ENCODE results near the gene SAA4. TPM values are rescaled to one million over a fixed set of nuclear protein-coding genes. Genes with fewer than 3 reads are reported as not detected.
"Not testable (repeated sequence)": the region's sequence is repeated elsewhere in the genome, so short reads cannot be mapped to it uniquely, and the experiment has no call there.

Gene SAA4, protein sequence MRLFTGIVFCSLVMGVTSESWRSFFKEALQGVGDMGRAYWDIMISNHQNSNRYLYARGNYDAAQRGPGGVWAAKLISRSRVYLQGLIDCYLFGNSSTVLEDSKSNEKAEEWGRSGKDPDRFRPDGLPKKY
- polyA plus RNA-seq (ENCODE audit: insufficient read depth in 1 of 5, insufficient read length in 5 of 5, low replicate concordance in 1 of 5): under 1 TPM in 1 of 5 donors, not detected in 4; 0.25 TPM
- long read RNA-seq, donor 1: 0 reads
- long read RNA-seq, donor 2: 0 reads
- long read RNA-seq, donor 3: 0 reads
- long read RNA-seq, donor 4: 0 reads
- long read RNA-seq, donor 5: 0 reads
- long read RNA-seq, donor 6: 0 reads
- long read RNA-seq, donor 7: 0 reads
- long read RNA-seq, donor 8: 0 reads

DNA sequence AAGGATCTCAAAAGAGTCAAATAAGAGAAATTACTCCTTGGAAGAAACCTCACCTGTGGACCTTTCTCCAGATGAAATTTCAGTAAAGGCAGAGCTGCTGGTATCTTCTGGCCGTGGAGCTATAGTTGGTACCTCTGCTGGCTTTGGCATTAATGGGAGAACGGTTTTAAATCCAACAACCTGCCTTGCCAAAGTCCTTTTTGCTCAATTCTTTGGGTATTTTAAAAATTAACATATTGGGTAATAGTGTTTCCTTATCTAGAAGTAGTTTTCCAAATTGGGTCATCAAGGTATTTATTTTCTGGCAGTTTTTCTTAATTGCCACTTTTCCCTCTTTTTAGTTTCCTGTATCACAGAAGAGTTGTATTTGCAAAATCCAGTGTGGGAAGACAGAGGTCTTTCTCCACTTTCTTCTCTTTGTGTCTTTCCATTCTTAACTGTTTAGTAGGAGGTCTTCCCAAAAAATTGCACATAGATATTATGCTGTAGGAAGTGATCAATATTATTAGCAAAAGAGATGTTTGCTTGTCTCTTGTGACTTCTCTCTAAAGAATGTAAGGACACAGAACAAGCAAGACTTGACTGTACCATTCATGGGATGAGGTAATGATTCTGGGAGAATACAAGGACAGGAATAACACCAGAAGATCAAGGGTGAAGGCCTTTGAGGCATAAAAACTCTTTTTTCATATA is at the start of gene SAA4:
Gene SAA4, minus strand, starts transcription at position 139 of the 693 bp plus-strand sequence. CDS start 876 bp downstream, outside the sequence.
- DNase-seq: no peak

DNA sequence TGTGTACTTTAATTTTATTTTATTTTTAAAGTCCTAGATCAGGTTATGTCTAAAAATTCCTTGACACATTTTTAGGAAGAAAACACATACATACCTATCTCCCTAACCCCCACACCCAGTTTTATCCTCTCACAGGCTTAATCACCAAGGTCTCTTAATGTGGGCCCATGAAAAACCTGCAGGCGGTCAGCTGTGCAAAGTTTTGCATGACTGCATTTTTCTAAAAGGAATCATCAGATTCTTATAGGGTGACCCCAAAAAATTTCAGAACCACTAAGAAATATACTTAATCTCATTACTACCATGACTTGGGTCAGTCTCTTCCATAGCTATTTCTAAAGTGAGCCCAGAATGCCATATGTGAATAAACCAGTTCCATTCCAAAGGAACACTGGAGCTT is 49.2 kb upstream of the SAA4 start:
- DNase-seq: no peak

DNA sequence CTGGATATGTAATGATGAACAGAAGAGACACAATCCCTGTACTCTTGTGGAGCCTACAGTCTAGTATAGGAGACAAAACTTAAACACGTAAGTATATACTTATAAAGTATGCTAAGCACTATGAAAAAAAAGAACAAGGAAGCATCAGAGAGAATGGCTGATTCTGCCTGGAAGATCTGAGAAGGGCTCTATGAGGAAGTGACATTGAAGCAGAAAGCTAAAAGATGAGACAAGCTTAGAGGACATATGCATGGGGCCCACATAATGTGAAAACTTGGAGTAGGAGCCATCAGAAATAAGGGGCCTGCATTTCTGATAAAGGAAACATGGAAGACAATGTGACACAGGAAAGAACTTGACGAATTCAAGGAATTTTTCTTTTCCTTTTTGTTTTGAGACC is 46.0 kb upstream of the SAA4 start:
- DNase-seq: no peak

DNA sequence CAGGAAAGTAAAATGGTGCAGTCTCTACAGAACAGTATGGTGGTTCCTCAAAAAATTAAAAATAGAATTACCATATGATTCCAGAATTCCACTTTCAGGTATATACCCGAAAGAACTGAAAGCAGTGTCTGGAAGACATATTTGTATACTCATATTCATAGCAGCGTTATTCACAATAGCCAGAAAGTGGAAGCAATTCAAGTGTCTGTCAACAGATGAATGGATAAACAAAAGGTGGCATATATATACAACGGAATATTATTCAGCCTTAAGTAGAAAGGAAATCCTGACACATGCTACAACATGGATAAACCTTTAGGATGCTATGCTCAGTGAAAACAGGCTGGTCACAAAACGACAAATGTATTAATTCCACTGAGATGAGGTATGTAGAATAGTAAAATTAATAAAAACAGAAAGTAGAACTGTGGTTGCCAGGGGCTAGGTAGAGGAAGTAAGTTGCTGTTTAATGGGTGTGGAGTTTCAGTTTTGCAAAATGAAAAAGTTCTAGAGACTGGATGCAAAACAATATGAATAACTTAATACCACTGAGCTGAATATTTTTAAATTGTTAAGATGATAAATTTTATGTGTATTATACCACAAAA is 43.9 kb upstream of the SAA4 start:
- DNase-seq: no peak

DNA sequence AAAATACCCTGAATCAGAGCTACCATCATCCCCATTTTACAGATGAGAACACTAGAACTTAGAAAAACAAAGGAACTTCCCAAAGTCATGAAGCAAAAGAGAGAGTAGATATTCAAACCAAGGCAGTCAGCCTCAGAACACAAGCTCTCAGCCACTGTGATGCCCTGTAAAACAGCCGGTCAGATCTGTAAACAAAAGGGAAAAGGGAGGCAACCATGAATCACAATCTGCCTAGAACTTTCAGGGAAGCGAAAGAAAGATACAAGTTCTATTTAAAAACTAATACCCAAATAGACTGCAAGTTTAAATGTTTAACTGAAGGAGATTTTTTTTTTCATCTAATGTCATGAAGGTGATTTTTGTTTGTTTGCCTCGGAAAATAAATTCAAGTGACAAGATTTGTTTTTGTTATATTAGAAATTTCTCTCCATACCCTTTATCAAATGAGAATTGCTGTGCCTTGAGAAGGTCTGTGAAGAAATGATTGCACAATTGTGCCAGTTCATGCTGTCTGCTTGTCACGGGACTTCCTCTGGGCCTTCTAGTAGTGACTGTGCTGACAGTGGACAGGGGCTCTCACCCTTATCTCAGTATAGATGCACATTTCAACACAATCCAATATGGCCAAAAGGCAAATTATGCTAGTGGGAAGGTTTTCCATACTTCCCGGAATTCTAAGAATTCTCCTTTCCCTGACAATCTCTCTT is 41.1 kb upstream of the SAA4 start:
- DNase-seq: no peak

DNA sequence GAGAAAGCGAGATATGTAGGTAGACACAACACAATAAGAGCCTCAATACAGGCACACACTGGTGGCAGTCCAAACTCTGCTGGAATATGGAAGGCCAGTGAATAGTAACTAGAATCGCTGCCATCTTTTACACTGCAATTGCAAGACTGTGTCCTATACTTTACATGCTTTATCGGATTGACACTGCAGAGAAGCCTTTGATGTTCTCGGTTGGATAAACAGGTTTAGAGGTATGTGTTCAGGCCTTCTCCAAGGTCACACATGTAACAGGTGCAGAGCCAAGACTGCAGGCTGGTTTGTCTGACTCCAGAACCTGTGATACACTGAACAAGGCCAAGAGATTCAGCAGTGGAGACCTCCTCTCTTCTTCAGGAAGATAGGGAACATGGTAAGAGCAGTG is 34.6 kb upstream of the SAA4 start:
- no peak for DNase-seq

DNA sequence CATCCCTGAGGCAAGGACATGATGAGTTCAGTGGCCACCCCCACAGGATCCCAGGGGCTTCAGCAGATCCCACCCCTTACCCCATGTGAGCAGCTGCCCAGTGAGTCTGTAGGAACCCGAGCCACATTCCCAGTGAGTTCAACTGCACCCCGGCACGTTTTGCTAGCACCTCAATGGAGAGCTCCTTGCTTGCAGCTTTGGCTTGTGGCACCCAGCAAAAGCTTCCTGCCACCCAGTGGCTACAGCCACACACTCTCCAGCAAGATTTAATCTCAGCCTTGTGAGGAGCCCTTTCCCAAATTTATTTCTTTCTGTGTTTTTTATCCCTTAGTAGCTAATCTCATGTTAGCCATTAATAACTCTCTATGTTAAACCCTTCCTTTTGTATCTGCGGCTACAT is 33.5 kb upstream of the SAA4 start:
- no peak for DNase-seq

DNA sequence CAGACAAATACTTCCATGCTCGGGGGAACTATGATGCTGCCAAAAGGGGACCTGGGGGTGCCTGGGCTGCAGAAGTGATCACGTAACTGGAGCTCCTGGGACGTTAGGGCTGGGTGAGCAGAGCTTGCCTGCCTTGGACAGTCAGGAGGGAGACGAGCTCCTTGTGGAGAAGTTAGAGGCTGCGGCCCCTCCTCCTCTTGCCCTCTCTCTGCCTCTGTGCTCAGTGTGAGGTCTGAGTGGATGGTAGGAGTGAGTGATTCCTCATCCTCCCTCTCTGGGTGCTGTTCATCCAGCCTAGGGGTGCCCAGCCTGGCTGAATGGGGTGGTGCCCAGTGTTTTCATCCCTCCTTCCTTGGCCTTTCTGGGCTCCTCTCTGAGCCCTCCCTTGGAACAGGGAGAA is 32.6 kb upstream of the SAA4 start:
- not testable (repeated sequence) for DNase-seq

DNA sequence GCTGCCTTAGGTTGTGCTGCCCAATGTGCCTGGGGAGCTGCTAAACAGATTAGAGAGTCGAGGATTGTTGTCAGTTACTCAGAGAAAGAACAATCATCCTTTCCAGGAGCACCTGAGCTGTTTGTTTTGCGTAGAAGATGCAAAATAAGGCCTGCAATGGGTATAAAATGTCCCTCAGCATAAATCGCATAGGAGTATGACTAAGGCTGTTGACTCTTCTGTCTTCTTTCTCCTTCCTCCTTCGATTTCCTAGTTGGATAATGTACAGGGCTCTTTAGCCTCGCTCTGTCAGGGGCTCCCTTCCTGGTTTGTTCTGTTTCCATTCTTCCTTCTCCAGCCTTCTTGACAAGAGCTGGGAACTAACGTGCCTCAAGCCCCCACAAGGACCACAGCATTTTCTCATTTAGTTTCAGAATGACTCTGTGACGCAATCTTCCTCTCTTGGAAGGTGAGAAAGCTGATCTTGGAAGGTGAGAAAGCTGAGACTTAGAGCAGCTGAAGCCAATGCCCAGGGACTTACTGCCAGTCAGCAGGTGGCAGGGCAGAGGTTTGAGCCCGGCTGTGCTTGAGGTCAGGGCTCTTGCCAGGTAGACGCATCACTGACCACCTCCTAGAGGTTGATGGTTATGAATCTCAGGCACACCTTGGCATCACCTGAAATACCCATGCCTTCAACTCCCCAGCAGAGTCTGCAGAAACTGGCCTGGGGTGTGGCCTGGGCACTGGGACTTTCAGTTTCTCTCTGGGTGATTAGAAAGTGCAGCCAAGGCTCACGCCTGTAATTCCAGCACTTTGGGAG is 30.9 kb upstream of the SAA4 start:
- not testable (repeated sequence) for DNase-seq

DNA sequence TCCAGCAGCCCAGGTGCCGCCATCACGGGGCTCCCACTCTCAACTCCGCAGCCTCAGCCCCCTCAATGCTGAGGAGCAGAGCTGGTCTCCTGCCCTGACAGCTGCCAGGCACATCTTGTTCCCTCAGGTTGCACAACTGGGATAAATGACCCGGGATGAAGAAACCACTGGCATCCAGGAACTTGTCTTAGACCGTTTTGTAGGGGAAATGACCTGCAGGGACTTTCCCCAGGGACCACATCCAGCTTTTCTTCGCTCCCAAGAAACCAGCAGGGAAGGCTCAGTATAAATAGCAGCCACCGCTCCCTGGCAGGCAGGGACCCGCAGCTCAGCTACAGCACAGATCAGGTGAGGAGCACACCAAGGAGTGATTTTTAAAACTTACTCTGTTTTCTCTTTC is 29.3 kb upstream of the SAA4 start, which contains the start of gene SAA1:
Gene SAA1, plus strand, starts transcription at position 316 of the 400 bp plus-strand sequence. CDS start 624 bp downstream, outside the sequence.
- DNase-seq: no peak

DNA sequence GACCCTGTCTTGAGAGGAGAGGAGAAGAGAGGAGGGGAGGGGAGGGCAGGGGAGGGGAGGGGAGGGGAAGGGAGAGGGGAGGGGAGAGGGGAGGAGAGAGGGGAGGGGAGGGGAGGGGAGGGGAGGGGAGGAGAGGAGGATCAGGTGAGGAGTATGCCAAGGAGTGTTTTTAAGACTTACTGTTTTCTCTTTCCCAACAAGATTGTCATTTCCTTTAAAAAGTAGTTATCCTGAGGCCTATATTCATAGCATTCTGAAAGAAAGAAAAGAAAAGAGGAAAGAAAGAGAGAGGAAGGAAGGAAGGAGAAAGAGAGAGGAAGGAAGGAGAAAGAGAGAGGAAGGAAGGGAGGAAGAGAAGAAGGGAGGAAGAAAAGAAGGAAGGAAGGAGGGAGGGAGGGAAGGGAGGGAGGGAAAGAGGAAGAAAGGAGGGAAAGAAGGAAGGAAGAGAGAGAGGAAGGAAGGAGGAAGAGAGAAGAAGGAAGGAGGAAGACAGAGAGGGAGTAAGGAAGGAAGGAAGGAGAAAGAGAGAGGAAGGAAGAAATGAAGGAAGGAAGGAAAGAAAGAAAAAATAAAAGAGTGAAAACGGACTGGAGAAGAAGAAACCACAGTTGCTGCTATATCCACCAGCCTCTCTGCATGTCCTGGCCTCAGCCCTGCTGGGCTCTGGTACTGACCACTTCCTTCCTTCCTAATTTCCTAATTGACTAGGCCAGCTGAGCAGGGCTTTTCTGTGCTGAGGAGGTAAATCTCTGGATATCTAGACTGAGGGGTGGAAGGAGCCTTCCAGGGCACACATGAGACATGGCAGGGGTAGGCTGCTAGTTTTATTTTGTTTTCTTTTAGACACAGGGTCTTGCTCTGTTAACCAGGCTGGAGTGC is 28.3 kb upstream of the SAA4 start:
- no peak for DNase-seq

DNA sequence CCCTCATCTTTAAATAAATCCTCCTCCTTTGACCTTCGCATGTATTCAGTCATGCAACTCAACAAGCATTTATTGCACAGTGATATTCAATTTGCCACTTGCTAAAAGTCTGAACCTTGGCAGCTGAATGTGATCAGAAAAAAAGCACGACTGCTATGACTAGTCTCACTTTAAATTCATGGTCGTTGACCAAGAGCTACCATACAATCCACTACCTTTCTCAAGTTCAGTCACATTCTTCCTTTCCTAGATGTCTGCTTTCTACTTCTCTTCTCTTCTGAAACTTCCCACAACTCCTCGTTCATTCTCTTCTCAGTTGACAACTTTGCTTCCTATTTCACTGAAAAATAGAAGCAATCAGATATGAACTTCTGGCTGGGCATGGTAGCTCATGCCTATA is 27.4 kb upstream of the SAA4 start:
- DNase-seq: no peak

DNA sequence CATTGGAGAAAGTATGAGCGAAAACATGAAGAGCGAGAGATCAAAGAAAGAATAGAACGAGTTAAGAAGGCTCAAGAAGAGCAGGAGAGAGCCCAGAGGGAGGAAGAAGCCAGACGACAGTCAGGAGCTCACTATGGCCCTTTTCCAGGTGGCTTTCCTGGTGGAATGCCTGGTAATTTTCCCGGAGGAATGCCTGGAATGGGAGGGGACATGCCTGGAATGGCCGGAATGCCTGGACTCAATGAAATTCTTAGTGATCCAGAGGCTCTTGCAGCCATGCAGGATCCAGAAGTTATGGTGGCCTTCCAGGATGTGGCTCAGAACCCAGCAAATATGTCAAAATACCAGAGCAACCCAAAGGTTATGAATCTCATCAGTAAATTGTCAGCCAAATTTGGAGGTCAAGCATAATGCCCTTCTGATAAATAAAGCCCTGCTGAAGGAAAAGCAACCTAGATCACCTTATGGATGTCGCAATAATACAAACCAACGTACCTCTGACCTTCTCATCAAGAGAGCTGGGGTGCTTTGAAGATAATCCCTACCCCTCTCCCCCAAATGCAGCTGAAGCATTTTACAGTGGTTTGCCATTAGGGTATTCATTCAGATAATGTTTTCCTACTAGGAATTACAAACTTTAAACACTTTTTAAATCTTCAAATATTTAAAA is 26.2 kb upstream of the SAA4 start:
- DNase-seq: not testable (repeated sequence)

DNA sequence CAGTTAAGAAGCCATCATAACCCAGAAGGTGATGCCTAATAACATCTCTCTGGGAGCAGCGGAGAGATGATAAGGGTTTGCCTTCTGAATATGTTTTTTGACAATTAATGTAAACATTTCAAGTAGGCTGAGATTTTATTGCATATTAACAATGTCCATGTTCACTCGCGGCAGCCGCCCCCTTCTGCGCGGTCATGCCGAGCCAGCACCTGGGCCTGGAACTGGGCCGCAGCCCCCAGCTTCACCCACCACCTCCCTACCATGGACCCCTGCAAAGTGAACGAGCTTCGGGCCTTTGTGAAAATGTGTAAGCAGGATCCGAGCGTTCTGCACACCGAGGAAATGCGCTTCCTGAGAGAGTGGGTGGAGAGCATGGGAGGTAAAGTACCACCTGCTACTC is 25.1 kb upstream of the SAA4 start:
- DNase-seq: no peak

DNA sequence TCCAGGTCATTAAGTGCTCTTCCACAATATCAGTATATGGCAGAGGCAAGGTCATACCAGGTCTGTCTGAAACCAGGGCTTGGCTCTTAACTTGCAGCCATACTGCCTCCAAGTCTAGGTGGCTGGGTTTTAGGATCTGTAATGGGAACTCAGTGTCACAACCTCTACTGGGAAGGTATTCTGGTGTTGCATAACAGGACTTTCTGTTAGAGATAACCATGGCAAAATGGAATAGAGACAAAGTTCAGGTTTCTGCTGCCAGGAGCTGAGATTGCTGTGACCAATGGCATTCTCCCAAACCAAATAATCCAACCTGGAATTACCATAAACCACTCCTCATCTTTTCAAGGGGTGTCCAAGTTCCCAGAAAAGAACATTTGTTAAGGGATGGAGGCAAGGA is 22.7 kb upstream of the SAA4 start:
- no peak for DNase-seq

DNA sequence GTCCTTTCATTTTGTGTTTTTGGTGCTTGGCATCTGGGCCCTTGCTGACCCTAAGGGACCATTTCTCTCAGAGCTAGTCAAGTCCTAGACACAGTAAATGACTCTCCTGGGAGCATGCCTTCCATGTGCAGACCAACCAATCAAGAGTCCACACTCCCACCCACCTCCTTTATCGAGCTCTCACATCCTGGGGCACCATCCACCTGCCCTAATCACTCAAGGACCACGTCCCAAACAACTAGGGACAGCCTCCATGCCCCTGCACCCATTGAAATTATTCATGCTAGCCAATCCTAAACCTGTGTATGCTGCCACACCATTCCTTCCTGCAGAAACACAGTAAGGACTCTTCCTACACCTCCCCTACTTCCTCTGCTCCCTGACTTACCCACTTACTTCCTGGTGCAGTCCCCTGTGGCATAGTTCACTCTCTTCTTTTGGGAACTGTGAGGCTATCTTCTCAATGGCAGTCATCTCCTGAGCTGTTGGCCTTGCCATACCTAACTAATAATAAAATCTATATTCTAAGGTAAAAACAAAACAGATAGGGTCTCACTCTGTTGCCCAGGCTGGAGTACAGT is 18.3 kb upstream of the SAA4 start:
- no peak for DNase-seq

DNA sequence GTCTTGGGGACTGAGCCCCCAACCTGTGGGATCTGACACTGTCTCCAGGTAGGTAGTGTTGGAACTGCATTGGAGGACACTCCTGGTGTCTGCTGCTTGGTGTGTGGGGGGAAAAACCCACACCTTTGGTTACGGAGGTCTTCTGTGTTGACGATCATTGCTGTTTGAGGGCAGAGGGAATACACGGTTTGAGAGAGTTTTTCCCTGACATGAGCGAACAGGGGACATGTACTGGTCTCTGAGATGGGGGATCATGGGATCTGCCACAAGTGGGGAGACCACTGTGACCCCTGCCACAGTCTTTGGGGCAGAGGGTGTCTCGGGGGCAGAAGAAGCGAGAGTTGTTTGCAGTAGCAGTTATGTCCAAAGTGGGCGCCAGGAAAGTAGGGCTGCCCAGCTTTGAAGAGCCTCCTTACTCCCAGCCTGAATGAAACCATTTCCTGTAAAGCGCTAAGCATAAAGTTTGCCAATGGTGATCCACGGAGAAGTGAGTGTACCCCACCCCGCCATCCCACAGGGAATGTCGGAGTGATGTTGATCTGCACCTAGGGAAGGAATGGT is 17.3 kb upstream of the SAA4 start:
- DNase-seq: no peak

DNA sequence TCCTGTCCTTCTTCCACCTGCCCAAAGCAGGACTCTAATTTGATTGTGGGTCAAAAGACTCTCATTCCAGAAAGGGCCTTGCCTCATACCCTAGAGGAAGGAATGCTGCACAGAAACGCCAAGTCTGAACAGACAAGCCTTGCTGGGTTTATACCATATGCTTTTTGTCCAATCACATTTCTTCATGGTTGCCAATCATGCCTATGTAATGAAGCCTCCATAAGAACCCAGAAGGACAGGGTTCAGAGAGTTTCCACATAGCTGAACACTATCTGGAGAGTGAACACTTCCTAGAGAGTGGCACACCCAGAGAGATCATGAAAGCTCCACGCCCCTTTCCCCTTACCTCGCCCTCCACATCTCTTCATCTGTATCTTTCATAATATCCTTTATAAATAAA is 16.6 kb upstream of the SAA4 start:
- DNase-seq: no peak

DNA sequence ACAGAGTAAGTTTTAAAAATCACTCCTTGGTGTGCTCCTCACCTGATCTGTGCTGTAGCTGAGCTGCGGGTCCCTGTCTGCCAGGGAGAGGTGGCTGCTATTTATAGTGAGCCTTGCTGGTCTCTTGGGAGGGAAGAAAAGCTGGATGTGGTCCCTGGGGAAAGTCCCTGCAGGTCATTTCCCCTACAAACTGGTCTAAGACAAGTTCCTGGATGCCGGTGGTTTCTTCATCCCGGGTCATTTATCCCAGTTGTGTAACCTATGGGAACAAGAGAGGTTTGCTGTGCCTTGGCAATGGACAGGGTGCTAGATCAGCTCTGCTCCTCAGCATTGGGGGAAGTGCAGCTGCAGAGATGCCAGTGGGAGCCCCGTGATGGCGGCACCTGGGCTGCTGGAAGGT is 12.0 kb upstream of the SAA4 start, which contains the start of gene SAA2:
Gene SAA2, minus strand, starts transcription at position 108 of the 400 bp plus-strand sequence. CDS start 657 bp downstream, outside the sequence.
- DNase-seq: no peak

Data from right lung (tissue), 10 donors.